Measurements from ENCODE around the gene CCDC68.
A peak's percentile ranks its signal among the peaks of the same experiment; 100 is the strongest.
"Not testable (repeated sequence)": the region's sequence is repeated elsewhere in the genome, so short reads cannot be mapped to it uniquely, and the experiment has no call there.

CCDC68 gene, protein sequence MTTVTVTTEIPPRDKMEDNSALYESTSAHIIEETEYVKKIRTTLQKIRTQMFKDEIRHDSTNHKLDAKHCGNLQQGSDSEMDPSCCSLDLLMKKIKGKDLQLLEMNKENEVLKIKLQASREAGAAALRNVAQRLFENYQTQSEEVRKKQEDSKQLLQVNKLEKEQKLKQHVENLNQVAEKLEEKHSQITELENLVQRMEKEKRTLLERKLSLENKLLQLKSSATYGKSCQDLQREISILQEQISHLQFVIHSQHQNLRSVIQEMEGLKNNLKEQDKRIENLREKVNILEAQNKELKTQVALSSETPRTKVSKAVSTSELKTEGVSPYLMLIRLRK

DNA sequence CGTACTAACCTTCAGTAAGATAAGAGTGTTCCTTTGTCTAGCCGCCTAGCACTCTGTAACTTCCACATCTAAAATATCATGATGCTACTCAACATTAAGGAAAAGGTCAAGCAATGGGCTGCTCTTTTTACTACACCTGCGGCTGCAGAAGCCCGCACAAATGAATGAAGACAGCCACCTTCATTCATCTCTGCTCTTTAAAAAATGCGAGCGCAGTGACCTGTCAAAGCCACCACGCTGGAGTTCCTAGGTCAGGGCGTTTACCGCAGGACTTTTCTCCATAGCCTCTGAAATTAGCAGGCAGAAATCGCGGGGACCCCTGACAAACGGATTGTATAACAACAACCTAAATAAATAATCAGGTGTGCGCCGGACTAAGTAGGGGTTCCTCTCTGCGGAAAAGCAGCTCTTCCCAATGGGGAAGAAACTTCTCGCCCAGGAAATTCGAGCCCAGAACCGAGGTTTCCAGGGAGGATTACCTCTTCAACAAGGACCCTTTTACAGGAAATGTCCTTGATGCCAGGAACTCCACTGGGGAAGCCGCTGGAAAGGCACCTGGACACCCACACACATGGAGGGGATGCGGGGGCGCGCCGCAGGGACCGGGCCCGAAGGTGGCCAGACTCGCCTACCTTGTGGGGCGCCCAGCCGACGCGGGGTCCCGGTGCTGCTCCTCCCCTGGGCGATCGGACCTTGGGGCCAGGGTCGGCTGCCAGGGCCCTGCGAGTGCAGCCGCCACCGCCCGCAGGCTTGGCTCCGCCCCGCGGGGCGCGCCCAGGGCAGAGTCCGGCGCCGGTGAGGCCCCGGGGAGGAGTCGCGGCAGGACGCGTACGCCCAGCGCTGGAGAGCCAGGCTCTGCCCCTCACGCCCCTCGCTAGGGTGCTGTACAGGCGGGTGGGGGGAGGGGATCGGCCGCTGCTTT lies at the start of gene CCDC68:
CCDC68 (minus strand) TSS at position 758 of the 922 bp plus-strand sequence. CDS start 16,670 bp downstream, outside the sequence.
- peak; percentile 50 for DNase-seq

DNA sequence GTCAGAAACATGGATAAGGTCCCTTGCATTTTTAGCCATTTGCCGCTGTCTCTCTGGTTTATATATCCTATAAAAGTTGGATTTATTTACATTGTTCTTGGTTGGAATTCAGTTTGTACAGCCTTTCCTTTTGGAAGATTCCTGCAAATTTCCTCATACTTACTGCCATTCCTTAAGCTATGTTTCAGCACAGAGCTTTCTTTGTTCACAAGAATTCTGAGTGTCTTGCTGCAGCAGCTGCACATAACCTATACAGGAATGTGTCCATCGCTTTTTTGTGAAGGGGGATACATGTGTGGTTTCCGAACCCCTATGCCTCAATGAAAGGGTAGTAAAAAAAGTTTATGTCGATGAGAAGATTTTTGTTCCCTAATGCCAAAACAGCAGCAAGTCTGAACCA lies 48.3 kb upstream of the CCDC68 start:
- DNase-seq, result no peak

DNA sequence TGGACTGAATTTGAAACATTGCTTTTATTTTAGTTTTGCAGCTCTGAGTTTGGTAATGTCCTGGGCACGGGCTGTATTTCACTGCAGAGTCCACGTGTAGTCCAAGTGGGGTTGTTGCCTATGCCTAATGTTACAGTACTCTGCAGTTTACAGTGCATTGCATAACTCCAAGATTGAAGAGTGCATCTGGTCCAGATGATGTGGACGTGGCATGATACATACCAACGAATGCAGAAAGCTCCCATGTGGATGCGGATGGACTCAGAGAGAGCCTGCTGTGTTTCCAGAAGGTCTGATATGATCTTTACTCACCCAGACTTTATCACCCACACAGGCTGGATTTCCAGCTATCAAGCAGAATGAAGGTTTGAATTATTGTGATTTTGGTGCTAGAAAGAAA lies 44.4 kb upstream of the CCDC68 start:
- DNase-seq, result no peak

DNA sequence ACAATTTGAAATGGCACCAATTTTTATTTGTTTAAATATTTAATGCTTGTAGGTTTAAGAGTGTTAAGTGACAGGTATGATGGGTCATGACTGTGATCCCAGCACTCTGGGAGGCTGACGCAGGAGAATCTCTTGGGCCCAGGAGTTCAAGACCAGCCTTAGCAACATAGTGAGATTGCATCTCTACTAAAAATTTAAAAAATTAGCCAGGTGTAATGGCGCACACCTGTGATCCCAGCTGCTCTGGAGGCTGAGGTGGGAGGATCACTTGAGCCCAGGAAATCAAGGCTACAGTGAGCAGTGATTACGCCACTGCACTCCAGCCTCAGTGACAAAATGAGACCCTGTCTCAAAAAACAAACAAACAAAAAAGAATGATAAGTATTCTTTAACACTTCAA lies 43.0 kb upstream of the CCDC68 start:
- no peak for DNase-seq

DNA sequence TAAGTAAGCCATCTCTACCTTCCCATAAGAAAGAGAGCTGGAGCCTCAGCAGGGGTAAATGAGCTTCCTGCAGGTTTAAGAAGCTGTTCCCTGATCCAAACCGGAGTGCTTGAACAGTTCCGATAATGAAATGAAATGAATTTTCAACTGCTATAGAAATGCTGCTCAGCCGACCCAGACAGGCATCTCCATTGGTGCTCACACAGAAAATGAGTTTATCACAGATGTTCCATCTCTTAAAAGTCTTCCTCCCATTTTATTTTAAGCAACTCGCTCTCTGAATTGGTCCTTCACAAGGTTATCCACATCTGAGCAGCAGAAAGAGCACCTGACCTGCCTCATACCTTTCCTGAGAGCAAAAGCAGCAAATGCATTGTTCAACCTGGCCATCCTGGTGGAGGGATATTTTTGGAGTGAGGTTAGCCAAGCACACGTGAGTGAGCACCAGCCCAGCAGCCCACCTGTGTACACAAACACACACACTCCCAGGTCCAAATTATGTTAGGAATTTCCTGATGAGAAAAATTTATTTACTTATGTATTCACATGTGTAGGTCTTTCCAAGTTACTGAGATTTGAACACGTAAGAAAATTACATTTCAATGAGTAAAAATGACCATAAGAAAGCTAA lies 42.2 kb upstream of the CCDC68 start:
- DNase-seq, result no peak

DNA sequence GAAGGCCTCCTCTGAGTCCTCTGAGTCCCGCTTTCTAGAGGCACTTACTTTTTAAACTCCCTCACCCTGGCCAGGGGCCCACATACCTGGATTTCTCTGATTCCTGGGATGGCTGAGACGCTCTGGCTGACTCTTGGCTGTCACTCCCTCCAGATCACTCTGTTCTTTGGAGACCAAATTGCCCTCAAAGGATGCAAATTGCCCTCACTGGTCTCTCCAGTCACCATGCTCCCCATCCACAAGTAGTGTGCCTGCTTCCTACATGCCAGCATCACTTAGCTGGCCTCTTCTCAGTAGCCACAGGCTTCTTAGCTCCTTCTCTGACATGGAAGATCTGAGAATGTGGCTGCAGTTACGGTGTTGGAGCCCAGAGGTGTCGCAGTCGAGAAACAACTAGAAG lies 41.3 kb upstream of the CCDC68 start:
- no peak for DNase-seq

DNA sequence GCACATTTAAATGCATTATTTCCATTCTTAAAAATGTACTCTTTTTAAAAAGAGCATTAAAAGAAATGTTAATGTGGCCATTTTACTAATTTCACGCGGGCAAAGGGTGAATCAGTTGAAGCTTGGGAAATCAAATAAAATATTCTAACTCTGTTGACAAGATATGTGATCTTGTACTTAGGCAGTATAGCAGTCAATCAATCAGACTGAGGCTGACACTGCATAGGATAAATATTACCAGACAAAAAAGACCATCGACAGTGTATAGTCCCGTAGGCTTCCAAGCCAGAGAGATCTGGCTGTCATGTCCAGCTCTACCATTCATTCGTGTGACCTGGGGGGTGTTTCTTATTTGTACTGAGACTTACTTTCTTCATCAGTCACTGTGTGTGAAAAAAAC lies 39.8 kb upstream of the CCDC68 start:
- DNase-seq, result no peak

DNA sequence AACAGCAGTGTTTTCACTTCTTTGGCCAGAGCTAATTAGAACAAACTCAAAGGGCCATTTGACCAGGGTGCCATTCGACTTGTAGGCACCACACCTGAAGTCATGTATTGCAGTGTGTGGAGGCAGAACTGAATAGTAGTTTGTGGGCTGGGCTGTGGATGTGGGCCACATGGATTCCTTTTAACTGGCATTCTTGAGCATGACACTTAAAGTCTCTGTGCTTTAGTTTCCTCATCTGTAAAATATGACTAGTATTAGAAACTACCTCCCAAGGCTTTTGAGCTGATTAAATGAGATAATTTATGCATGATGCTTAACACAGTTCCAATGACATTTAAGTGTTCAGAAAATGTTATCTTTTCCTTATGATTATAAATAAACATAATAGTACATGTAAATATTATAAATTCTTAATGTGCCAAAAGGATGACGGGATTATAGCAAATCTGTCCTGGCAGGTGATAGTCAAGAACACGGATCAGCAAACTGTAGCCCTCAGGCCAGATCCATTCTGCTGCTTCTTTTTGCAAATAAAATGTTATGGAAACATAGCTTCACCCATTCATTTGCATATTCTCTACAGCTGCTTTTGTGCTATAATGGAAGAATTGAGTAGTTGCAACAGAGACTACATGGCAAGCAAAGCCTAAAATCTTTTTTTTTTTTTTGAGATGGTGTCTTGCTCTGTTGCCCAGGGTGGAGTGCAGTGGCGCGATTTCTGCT lies 36.3 kb upstream of the CCDC68 start:
- DNase-seq, result no peak

DNA sequence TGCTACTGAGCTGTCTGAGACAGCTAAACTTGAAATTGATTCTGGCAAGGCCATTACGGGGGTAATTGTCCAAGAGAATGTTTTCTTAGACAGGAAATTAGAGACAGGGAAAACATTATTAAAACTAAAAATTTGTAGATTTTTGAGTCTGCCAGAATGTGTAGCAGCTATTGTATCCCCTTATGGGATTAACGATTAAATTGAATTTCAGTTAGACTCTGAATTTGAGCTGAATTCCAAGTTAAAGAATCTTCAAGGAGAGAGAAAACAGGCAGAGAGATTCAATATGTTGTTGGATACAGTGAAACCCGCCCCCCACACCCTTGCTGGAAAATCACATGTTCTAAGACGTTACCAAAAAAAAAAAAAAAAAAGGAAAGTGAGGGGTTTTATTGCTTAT lies 32.7 kb upstream of the CCDC68 start:
- DNase-seq, result no peak

DNA sequence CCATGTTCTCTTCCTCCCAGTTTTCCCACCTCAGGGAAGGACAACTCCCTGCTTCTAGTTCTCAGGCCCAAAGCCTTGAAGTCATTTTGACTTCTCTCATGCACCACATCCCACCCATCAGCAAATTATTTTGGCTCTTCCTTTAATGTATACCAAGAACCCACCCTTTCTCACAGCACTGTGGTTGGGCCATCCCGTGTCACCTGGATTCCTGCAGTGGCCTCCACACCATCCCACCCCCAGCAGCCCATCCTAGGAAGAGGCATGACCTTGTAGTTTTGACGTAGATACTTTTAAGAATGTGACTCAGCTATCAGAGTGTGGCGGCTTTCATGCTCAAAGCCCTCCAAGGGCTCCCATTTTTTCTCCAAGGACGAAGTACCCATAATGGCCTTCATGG lies 25.6 kb upstream of the CCDC68 start:
- no peak for DNase-seq

DNA sequence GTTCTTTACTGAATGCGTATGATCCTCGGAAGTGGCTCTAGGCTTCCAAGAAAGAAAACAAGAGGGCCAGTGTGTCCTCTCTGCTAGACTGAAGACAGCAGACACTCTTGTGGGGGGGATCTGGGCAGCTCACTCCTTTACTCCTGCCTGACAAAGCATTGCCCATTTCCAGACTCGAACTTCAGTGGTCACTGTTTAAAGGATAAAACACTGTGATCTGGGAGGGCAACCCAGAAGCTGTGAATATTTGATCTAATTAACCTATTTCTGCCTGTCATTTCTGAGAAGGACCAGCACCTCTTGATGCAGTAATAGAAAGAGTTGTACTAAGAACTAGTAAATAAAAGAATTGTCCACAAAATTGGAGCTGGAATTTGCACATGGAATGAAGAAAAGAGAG lies 24.5 kb upstream of the CCDC68 start:
- no peak for DNase-seq

DNA sequence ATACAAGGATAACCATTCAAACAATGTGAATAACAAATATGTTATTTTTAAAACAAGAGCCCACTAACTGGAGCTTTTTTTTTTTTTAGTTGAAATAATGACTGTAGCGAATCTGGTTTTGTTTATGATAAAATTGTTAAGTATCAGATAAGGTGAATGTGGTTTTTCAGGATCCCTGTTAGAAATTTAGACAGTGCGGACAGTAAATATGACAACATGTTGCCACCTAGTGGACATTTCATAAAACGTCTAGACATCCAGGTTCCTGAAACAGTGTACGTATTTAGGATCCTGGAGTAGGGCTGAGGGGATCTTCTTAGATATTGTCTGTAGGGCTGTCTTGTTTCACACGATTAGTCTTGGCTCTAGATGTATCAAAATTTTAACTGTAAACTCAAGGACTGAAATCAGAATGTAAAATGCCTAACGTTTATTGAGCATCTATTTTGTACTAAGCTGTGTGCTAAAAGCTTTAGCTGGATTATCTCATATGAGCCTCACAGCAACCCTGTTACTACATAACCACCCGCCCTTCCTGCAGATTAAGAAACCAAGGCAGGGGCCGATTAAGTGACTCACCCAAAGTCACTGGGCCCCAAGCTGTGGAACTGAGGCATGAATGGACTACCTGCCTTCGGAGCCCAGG lies 23.9 kb upstream of the CCDC68 start:
- no peak for DNase-seq

DNA sequence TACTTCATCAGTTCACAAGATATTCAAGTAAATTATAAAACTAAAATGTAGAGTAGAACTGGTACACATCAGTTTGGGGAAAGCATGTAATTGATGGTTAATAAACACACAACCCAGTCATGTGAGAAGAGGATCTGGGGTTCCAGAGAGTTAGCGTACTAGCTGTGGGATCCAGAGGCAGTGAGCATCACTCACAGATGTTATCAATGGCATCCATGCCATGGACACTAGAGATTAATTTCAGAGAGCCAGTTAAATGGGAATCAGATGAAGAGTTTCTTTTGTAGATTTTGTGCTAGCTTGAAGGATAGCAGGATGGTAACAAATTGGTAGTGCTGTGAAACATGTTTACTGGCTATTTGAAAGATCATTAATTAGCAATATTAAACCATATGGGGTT lies 21.8 kb upstream of the CCDC68 start:
- no peak for DNase-seq

DNA sequence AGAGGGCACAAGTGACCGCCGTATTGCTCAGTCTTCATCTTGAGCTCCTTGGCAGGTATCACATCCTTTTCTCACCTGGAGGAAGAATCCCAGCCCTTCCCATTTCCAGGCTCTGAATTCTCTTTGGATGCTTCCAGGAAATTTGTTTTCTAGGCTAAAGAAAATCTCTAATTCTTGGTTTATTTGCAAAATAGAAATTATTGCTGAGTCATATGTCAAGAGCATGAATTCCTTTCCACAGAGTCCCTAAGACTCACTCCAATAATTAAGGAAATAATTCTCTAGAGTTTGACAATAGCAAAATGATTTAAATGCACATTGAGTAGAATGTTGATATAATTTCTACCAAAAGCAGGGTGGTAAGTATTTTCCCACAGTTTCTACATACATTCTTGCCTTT lies 16.3 kb upstream of the CCDC68 start:
- no peak for DNase-seq

DNA sequence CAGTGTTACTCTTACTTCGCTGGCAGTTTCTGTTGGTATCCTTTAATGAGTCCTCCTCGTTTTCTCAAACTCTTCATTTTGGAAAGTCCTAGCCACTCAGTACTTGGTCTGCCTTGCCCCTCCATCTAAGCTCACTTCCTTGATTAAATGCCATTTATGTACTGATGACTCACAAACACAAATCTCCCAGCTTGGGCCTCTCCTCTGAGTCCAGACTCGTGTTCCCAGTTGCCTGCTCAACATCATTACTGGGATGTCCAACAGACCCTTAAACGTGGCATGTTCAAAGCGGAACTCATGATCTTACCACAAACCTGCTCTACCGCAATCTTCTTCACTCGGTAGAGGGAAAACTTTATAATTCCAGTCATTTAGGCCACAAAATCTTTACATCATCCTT lies 13.8 kb upstream of the CCDC68 start:
- no peak for DNase-seq

DNA sequence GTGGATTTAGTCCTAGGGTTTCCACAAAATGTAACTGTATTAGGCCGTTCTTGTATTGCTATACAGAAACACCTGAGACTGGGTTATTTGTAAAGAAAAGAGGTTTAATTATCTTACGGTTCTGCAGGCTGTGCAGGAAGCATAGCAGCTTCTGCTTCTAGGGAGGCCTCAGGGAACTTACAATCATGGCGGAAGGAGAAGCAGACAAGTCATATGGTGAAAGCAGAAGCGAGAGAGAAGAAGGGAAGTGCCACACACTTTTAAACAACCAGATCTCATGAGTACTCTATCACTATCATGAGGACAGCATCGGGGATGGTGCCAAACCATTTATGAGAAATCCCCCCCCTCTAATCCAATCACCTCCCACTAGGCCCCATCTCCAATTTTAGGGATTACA lies 9.5 kb upstream of the CCDC68 start:
- DNase-seq, result no peak

DNA sequence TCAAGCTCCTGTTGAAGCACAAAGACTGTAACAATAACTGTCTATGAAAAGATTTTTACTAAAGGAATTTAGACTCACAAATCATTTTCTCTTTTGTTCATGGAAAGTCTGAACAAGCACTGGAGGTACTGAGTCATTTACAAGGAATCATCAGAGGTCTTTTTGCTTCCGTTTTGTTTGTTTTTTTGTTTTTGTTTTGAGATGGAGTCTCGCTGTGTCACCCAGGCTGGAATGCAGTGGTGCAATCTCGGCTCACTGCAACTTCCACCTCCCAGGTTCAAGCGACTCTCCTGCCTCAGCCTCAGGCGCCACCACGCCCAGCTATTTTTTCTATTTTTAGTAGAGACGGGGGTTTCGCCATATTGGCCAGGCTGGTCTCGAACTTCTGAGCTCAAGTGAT lies 9.0 kb upstream of the CCDC68 start:
- DNase-seq, result not testable (repeated sequence)

DNA sequence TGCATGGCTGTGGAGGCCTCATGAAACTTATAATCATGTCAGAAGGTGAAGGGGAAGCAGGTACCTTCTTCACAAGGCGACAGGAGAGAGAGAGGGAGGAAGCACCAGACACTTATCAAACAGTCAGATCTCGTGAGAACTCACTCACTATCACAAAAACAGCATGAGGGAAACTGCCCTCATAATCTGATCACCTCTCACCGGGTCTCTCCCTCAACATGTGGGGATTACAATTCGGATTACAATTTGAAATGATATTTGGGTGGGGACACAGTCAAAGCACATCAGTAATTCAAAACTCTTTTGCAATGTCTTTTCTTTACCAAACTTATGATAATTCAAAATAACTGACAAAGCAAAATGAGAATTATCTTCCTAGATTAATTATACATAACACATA lies 8.5 kb upstream of the CCDC68 start:
- no peak for DNase-seq

DNA sequence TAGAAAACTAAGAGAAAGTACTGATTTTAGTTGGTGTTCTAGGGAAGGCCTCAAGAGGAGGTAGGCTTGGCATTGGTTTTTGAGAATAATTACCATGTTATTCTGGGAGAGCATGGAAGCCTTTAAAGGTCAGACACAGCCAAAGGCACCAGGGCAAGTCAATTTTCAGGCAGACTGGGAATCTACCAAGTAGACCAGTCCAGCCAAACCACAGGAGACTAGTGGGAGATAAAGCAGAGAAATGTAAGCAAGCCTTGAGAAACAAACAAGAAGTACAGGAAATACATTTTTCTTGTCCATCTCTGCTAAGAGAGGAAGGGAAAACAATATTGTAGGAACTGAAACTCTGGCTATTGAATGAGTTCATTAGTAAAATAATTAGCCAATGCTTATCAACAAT lies 5.5 kb upstream of the CCDC68 start:
- DNase-seq, result no peak

DNA sequence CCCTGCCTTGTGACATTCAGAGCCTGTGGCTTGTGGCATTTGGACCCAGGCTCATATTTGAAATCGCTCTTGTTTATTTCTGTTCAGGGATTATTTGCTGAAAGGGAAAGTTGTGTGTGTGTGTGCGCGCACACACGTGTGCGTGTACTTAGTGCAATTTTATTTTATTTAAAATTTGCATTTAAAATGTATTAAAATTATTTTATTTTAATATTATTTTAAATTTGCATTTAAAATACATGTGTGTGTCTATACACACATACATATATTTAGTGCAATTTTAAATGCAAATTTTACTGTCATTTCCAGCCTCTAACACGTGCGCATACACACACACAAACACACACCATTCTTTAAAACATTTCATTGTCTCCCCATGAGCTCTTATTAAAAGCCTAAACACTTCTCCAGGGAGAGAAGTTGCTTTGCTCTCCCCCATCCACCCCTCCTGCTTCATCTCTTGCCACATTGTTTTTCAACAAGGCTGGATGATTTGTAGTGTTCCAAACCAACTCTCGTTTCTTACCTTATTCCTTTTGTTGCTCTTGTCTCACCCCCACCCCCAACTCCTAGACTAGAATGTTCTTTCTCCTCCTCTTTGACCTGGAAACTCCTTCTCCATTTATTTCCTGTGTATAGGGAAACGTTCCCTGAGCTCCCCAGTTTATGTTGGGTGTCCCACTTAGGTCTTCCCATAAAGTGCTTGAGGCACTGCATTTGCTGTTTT lies 3.8 kb upstream of the CCDC68 start:
- DNase-seq, result no peak

DNA sequence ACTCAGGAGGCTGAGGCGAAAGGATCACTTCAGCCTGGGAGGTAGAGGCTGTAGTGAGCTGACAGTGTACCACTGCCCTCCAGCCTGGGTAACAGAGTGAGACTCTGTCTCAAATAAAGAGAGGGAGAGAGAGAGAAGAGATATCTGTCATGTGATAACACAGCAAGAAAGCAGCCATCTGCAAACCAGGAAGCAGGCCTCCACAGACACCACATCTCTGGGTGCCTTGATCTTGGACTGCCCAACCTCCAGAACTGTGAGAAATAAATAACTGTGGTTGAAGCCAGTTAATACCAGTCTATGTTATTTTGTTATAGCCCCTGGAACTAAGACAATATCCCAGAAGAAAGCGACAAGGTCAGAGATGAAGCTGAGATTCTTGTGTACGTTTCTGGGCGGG lies 2.6 kb upstream of the CCDC68 start:
- no peak for DNase-seq

DNA sequence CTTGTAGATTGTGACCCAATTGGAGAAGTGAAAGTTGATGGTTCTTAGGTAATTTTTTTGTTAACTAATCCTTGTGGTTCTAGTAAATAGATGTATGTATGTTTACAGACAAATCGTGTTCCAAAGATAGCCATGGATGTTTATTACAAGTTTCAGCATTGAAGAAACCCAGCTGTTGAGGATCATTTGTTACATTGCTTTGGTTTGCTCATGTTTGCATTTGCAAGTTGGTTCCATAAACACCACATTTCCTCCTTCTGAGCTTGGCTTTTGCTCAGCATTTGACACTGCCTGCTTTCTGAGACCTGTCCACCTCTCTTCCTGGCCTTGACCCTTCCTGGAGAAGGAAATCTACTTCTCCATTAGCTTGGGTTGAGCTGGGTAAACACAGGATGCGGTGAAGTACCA lies 1.8 kb upstream of the CCDC68 start:
- no peak for DNase-seq
